ENCODE measurements around the gene NELFCD.
"Not testable (repeated sequence)": the region's sequence is repeated elsewhere in the genome, so short reads cannot be mapped to it uniquely, and the experiment has no call there.

NELFCD gene, protein sequence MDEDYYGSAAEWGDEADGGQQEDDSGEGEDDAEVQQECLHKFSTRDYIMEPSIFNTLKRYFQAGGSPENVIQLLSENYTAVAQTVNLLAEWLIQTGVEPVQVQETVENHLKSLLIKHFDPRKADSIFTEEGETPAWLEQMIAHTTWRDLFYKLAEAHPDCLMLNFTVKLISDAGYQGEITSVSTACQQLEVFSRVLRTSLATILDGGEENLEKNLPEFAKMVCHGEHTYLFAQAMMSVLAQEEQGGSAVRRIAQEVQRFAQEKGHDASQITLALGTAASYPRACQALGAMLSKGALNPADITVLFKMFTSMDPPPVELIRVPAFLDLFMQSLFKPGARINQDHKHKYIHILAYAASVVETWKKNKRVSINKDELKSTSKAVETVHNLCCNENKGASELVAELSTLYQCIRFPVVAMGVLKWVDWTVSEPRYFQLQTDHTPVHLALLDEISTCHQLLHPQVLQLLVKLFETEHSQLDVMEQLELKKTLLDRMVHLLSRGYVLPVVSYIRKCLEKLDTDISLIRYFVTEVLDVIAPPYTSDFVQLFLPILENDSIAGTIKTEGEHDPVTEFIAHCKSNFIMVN

GRCh38 chr20:58980711-58981627 is at the start of gene NELFCD:
Gene NELFCD (plus strand): TSS chr20:58981256. CDS start chr20:58981310, 54 bp downstream.
- peak; percentile 87 for DNase-seq

- DNase-seq = no peak
These were observed 48.9 kb upstream of the NELFCD start for GRCh38 chr20:58932170-58932569.

- DNase-seq = no peak
These were observed 43.0 kb upstream of the NELFCD start for GRCh38 chr20:58938078-58938477.

- DNase-seq = no peak
These were observed 42.5 kb upstream of the NELFCD start for GRCh38 chr20:58938541-58938940.

GRCh38 chr20:58941471-58941870 is 39.6 kb upstream of the NELFCD start:
- DNase-seq = no peak

DNA sequence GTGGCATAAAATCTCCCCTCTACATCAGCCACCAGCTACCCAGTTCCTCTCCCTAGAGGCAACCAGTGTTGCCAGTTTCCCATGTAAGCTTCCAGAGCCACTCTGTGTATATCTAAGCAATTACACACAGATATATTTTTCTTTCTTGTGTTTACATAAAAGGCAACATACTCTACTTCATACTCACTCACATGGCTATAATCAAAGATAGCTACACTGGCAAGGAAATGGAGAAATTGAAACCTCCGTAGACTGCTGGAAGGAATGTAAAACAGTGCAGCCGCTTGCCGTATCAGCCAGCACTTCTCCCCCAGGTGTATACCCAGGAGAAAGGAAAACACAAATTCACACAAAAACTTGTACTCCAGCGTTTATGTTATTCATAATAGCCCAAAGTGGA is 38.5 kb upstream of the NELFCD start:
- no peak for DNase-seq

DNA sequence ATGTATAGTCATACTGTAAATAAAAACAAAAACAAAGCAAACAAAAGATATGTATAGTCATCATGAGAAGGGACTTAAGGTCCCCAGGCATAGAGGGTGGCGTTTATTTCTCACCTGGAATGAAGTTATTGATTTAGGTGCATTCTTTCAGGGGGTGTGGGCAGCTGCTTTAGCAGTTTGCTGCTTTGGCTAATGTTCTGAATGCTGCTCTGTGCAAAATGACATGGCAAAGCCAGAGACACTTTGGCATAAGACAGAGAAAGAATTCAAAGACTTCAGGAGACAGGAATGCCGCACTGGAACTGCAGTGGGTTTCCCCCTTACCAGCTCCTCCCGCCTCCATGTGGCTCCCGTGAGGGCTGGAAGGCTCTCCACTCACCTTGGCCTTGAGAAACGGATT is 36.4 kb upstream of the NELFCD start:
- no peak for DNase-seq

- DNase-seq = no peak
These were observed 35.0 kb upstream of the NELFCD start for GRCh38 chr20:58945965-58946631.

DNA sequence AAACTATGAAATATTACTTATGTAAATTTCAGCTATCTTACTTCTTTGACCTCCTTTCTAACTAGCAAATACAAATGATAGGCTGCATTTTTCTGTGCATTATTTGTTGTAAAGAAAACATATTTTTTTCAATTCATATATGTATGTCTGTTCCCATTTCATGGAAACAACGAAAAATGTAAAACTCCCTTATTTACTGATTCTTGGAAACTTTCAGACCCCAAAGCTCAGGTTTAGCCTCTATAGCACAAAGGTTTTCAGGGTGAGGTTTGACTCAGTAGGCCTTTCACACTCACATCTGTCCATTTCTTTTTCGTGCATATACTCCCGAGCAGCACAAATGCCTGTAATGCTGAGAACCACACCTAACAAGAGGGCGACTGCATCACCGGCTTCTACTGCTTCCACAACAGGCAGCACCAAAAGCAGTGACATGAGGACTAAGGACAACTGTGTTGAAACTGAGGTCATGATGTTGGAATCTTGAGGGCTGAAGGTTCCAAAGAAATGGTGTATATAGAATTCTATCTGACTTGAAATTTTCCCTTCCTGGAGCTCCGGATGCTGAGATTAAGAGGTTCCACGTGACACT is 33.2 kb upstream of the NELFCD start:
- not testable (repeated sequence) for DNase-seq

DNA sequence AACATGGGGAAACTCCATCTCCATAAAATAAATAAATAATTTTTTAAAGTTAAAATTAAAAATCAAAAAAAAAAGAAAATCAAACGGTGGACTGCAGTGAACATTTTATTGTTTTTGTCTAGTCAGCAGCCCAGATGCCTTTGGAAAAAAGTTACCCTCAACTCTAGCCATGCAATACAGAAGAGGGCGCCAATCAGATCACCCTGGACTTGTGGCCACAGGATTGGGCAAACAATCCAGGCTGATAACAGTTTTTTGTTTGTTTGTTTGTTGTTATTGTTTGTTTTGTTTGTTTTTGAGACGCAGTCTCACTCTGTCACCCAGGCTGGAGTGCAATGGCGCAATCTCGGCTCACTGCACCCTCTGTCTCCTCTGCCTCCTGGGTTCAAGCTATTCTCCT is 30.5 kb upstream of the NELFCD start:
- DNase-seq = no peak

DNA sequence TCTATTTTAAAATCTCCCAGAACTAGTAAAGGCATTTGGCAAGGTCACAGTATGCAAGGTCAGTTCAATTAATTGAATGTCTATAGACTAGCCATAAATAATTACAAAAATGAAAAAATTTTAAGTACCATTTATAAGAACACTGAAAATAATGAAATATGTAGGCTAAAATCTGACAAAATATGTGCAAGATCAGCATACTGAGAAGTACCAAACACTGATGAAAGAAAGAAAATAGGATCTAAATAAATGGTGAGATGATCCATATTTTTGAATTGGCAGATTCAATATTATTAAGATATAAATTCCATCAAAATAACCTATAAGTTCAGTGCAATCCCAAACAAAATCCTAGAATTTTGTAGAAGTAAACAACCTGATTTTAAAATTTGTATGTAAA is 28.0 kb upstream of the NELFCD start:
- DNase-seq = no peak

GRCh38 chr20:58956078-58956477 is 25.0 kb upstream of the NELFCD start:
- no peak for DNase-seq

DNA sequence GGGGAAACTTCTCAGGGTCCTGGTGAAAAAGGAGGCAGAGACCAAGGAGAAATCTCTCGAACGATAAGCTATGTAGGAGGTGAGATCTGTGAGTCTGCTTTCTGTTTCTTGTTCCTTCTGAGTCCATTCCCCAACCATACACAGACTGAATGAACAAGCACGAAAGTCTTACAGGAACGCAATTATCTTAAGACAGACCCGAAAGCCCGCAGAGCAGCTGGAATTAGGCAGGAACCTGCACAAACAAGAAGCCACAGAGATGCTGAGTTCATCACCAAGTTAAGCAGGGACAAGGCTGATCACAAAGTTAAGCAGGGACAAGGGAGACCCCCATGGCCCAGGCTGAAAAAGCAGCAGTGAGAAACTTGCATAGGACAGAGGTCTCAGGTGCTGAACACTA is 21.4 kb upstream of the NELFCD start:
- no peak for DNase-seq

GRCh38 chr20:58963060-58963584 is 17.9 kb upstream of the NELFCD start:
- DNase-seq = no peak

DNA sequence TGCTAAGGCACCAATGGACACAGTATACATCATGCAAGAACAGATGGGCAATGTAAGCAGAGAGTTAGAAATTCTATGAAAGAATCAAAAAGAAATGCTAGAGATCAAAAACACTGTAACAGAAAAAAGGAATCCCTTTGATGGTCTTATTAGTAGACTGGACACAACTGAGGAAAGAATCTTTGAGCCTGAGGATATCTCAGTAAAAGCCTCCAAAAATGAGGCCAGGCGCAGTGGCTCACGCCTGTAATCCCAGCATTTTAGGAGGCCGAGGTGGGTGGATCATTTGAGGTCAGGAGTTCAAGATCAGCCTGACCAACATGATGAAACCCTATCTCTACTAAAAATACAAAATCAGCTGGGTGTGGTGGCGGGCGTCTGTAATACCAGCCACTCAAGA is 17.1 kb upstream of the NELFCD start:
- not testable (repeated sequence) for DNase-seq

GRCh38 chr20:58965270-58966064 is 15.6 kb upstream of the NELFCD start:
- no peak for DNase-seq

- no peak for DNase-seq
These were observed 13.2 kb upstream of the NELFCD start for GRCh38 chr20:58967652-58968429.

GRCh38 chr20:58969439-58969838 is 11.6 kb upstream of the NELFCD start:
- no peak for DNase-seq

DNA sequence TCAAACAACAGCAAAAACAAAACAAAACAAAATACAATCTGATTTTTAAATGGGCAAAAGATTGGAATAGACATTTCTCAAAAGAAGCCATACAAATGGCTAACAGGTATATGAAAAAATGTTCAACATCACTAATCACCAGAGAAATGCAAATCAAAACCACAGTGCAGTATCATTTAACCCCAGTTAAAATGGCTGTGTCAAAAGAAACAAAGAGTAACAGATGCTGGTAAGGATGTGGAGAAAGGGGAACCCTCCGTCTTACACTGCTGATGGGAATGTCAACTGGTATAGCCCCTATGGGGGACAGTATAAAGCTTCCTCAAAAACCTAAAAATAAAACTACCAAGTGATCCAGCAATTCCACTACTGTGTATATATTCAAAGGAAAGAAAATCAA is 10.9 kb upstream of the NELFCD start:
- DNase-seq = no peak

DNA sequence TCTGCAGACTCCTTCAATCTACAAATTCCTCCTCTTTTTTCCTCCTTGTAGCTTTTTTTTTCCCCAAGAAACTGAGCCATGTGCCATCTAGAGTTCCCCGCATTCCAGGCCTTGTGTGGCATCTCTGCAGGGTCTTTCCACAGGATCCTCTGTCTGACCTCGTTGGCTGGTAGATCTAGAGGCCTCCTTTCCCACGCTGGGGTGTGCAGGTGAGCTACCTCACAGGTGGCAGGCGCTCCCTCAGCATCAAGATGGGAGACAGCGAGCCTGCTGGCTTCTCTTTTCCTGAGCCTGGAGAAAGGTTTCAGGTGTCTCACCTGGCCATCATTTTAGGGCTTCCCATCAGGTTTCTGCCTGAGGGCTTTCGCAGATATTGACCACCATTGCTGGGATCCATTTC is 9.6 kb upstream of the NELFCD start:
- DNase-seq = no peak

DNA sequence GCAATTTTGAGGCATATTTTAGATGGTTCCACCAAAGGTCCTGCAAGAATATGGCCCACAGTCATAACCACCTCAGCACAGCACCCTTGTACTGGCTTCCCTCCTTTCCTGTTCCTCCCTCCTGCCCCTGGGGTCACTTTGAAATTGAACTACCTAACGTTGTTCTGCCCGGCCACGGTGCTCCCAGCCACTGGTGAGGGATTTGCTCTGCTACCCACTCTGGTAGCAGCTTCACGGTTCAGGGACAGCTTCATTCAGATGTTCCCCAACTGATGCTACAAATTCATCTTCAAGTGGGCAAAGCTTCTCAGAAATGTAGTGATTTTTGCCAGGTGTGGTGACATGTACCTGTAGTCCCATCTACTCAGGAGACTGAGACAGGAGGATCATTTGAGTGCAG is 7.9 kb upstream of the NELFCD start:
- DNase-seq = no peak

Data from CD4-positive, alpha-beta T cell treated with Interferon gamma for 1 hour (primary cell).